Bronchial epithelial cell (primary cell): ENCODE results near the gene KLHDC8B. TPM values are rescaled to one million over a fixed set of nuclear protein-coding genes. Genes with fewer than 3 reads are reported as not detected.

Experiments used
- DNase-seq: peaks from one replicate; pipeline ENCODE4 v3.0.0-alpha.2; 2010; ENCODE audit warnings: low read depth
- FAIRE-seq: peaks from 2 replicates; lab custom pipeline; 2011; peaks lifted over from hg19 to GRCh38; lab: Jason Lieb, UNC
- H3K27me3 ChIP-seq: 2 replicates; pipeline ENCODE4 v1.5.1; 2011; ENCODE audit warnings: low read length; ENCODE audit not compliant: control insufficient read depth, insufficient read depth
- H3K36me3 ChIP-seq: 2 replicates; pipeline ENCODE4 v1.5.1; 2011; ENCODE audit warnings: low read length; ENCODE audit not compliant: control insufficient read depth, insufficient read depth
- H3K4me3 ChIP-seq: 2 replicates; pipeline ENCODE4 v1.5.1; 2011; ENCODE audit warnings: mild to moderate bottlenecking, low read depth, low read length, control low read depth
- CTCF ChIP-seq: IDR thresholded peaks from 2 replicates; pipeline ENCODE4 v1.5.1; 2011; ENCODE audit warnings: mild to moderate bottlenecking, moderate library complexity, low read length, control low read depth, inconsistent platforms; ENCODE audit not compliant: insufficient read depth, severe bottlenecking
- total RNA-seq: library from RNA; depleted of rRNA; stranded (reverse); fragments of >200 nt; gene quantifications from 2 replicates; pipeline ENCODE4 v1.2.1, GENCODE V29; 2014

KLHDC8B gene
- total RNA-seq, 1 donor from 2014 or later = 37.9 TPM

- no peak for TF ChIP-seq CTCF
- Histone ChIP-seq H3K36me3 (peaks cover 13% of the 10 kb centered on the region), H3K27me3 (no peaks in the 10 kb centered on the region), H3K4me3 (no peak overlapping the region)
- FAIRE-seq = peak; percentile 23
- DNase-seq = no peak
These were observed 5.7 kb downstream of the KLHDC8B start for GRCh38 chr3:49177073-49177472.

DNA sequence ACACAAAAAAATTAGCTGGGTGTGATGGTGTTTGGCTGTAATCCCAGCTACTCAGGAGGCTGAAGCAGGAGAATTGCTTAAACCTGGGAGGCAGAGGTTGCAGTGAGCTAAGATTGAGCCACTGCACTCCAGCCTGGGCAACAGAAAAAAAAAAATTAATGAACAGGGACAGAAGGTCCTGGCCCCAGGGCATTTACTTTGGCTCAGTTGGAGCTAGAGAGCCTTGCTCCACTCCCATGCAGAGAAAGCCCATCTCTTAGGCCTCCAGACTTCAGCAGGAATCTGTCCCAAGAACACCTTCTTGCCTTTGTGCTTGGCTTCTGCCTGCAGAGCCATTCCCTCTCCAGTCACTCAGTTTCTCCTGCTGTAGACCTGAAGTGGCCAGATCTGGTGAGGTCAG is 8.7 kb downstream of the KLHDC8B start:
- no peak for TF ChIP-seq CTCF
- Histone ChIP-seq H3K27me3 (no peaks in the 10 kb centered on the region), H3K4me3 (no peak overlapping the region), H3K36me3 (peaks cover 5% of the 10 kb centered on the region)
- no peak for FAIRE-seq
- DNase-seq = no peak

GRCh38 chr3:49181351-49181750 is 10.0 kb downstream of the KLHDC8B start:
- no peaks in the 10 kb centered on the region for H3K27me3 ChIP-seq
- no peak overlapping the region for H3K4me3 ChIP-seq
- TF ChIP-seq CTCF = no peak
- no peaks in the 10 kb centered on the region for H3K36me3 ChIP-seq
- FAIRE-seq (no peak), DNase-seq (no peak)

DNA sequence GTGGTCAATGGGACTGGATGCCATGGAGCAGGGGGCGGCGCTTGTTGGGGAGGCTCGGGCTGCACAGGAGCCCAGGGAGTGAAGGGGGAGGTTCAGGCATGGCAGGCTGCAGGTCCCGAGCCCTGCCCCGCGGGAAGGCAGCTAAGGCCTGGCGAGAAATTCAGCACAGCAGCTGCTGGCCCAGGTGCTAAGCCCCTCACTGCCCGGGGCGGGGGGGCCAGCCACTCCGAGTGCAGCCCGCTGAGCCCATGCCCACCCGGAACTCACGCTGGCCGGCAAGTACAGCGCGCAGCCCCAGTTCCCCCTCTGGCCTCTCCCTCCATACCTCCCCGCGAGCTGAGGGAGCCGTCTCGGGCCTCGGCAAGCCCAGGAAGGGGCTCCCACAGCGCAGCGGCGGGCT is 11.3 kb downstream of the KLHDC8B start:
- no peak for FAIRE-seq
- no peak for TF ChIP-seq CTCF

DNA sequence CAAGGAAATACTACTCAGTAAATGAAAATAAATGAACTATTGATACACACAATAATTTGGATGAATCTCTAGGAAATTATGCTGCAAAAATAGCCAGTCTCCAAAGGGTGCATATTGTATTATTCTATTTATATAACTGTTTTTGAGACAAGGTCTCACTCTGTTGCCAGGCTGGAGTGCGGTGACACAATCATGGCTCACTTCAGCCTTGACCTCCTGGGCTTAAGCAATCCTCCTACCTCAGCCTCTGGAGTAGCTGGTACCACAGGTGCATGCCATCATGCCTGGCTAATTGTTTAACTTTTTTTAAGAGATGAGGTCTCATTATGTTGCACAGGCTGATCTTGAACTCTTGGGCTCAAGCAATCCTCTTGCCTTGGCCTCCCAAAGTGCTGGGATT is 12.5 kb downstream of the KLHDC8B start:
- Histone ChIP-seq H3K4me3 (no peak overlapping the region), H3K27me3 (no peaks in the 10 kb centered on the region), H3K36me3 (no peaks in the 10 kb centered on the region)
- TF ChIP-seq CTCF = no peak
- DNase-seq (no peak), FAIRE-seq (no peak)

More for the DNA sequence above, 11.3 kb downstream of the KLHDC8B start:
- Histone ChIP-seq H3K4me3 (no peak overlapping the region), H3K36me3 (no peaks in the 10 kb centered on the region), H3K27me3 (no peaks in the 10 kb centered on the region)
- DNase-seq = no peak

- no peak for DNase-seq
- no peak for FAIRE-seq
- TF ChIP-seq CTCF = no peak
- Histone ChIP-seq H3K4me3 (no peak overlapping the region), H3K36me3 (no peaks in the 10 kb centered on the region), H3K27me3 (no peaks in the 10 kb centered on the region)
These were observed 20.3 kb downstream of the KLHDC8B start for GRCh38 chr3:49191741-49192140.
